ENCODE results near the gene CCDC137.

Gene CCDC137

DNA sequence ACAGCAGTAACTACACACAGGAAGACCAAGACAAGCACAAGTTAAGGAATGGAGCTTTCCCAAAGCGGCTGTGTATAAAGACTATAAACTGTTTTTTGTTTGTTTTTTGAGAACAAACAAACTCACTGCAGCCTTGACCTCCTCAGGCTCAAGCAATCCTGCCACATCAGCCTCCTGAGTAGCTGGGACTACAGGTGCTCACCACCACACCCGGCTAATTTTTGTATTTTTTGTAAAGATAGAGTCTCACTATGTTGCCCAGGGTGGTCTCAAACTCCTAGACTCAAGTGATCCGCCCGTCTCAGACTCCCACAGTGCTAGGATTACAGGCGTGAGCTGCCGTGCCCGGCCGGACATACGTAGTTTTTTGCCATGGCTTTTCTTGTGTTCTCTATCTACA lies 6.1 kb upstream of the CCDC137 start:
- no peak overlapping the region for H3K27ac ChIP-seq
- no peaks in the 10 kb centered on the region for H3K27me3 ChIP-seq
- no peak overlapping the region for H3K4me3 ChIP-seq (ENCODE audit: low read depth in 1 of 2, low read length in 1 of 2)
- peaks cover 7% of the 10 kb centered on the region for H3K36me3 ChIP-seq
- H3K4me1 ChIP-seq (ENCODE audit: control insufficient read depth in 1 of 2, insufficient read depth in 1 of 2, low read depth in 1 of 2, low read length in 1 of 2), result peaks cover 6% of the 10 kb centered on the region in 2 experiments
- no peaks in the 10 kb centered on the region for H3K9me3 ChIP-seq
- no peak for TF ChIP-seq CTCF (IDR thresholded peaks at IDR 0.05)

DNA sequence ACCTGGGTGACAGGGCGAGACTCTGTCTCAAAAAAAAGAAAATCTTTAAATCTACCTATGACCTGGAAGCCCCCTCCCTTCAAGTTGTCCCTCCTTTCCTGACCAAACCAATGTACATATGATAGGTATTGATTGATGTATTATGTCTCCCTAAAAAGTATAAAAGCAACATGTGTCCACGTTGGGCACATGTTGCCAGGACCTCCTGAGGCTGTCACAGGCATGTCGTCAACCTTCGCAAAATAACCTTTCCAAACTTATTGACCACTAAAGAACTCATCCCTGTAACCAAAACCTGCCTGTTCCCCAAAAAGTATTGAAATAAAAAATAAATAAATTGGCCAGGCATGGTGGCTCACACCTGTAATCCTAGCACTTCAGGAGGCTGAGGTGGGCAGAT lies 4.5 kb upstream of the CCDC137 start:
- Histone ChIP-seq H3K4me3 (ENCODE audit: low read depth in 1 of 2, low read length in 1 of 2) (no peak overlapping the region), H3K9me3 (no peaks in the 10 kb centered on the region), H3K4me1 (ENCODE audit: control insufficient read depth in 1 of 2, insufficient read depth in 1 of 2, low read depth in 1 of 2, low read length in 1 of 2) (peaks cover 14 to 15% of the 10 kb centered on the region in 2 experiments), H3K36me3 (peaks cover 7% of the 10 kb centered on the region), H3K27me3 (no peaks in the 10 kb centered on the region), H3K27ac (no peak overlapping the region)
- no peak for TF ChIP-seq CTCF (IDR thresholded peaks at IDR 0.05)

DNA sequence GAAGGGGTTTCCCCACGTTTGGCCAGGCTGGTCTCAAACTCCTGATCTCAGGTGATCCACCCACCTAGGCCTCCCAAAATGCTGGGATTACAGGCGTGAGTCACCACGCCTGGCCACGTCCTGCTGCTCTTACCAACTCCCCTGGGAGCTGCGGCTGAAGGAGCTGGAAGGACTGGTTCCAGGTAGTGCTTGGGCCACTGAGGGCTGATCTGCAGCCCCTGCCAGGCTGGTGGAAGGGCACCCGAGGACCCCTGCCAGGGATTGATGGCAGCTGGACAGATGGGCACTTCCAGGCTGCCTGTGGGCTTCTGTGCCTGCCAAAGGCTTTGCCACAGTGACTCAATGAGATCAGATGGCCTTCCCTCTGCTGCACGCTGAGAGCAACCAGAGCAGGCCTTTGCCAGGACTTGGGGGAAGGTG lies 2.5 kb upstream of the CCDC137 start:
- Histone ChIP-seq H3K4me1 (ENCODE audit: control insufficient read depth in 1 of 2, insufficient read depth in 1 of 2, low read depth in 1 of 2, low read length in 1 of 2) (peaks cover 28 to 30% of the 10 kb centered on the region in 2 experiments), H3K36me3 (peaks cover 10% of the 10 kb centered on the region), H3K4me3 (ENCODE audit: low read depth in 1 of 2, low read length in 1 of 2) (no peak overlapping the region), H3K27ac (no peak overlapping the region), H3K27me3 (no peaks in the 10 kb centered on the region), H3K9me3 (no peaks in the 10 kb centered on the region)
- TF ChIP-seq CTCF (IDR thresholded peaks at IDR 0.05), result no peak

DNA sequence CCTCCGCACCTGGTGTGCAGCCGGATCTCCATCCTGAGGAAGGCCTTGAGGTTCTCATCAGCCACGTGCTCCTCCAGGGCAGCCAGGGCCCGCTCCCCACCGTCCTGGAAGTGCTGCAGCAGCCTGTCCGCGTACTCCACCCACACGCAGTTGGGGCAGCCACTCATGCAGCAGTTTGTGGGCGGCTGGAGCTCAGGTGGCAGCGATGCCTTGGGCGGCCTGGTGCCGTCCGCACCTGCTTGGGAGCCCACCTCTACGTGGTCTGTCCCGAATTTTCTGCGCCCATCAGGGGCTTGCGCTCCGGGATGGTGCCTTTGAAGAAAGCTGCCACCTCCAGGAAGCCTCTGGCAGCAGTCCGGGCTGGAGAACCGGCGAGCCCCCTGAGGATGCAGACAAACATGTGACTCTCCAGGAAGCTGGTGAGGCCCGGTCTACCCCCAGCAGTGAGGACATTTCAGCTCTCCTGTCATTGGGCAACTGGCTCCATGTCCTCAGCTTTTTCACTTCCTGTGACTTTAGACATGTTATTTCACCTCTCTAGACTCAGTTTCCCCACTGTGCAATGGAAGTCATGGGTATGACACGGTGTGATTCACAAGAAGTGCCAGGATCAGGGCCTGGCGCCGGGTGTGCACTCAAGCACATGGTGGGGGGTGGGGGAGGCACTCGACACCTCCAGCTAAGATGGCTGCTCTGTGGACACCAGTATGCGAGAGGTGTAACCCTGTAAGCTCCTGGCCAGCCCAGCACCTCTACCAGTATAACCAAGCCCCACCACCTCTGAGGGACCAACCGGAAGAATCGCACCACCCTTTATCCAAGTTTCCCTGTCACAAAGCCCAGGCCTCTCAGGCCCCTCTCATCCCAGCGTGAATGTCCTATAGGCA lies 1.1 kb upstream of the CCDC137 start:
- TF ChIP-seq CTCF (IDR thresholded peaks at IDR 0.05), result no peak
- peaks cover 28 to 30% of the 10 kb centered on the region in 2 experiments for H3K4me1 ChIP-seq (ENCODE audit: control insufficient read depth in 1 of 2, insufficient read depth in 1 of 2, low read depth in 1 of 2, low read length in 1 of 2)

GRCh38 chr17:81666092-81666341 lies 520 bp upstream of the CCDC137 start:
- peaks cover 28 to 30% of the 10 kb centered on the region in 2 experiments for H3K4me1 ChIP-seq (ENCODE audit: control insufficient read depth in 1 of 2, insufficient read depth in 1 of 2, low read depth in 1 of 2, low read length in 1 of 2)
- H3K36me3 ChIP-seq, result peaks cover 27% of the 10 kb centered on the region
- no peaks in the 10 kb centered on the region for H3K27me3 ChIP-seq
- no peak for TF ChIP-seq CTCF (IDR thresholded peaks at IDR 0.05)
- peak overlapping the region; percentile 91 to 96 for H3K4me3 ChIP-seq (ENCODE audit: low read depth in 1 of 2, low read length in 1 of 2)
- peak overlapping the region; percentile 89 for H3K27ac ChIP-seq
- H3K9me3 ChIP-seq, result no peaks in the 10 kb centered on the region

More for the DNA sequence above, 1.1 kb upstream of the CCDC137 start:
- peak overlapping the region; percentile 91 to 96 for H3K4me3 ChIP-seq (ENCODE audit: low read depth in 1 of 2, low read length in 1 of 2)
- no peaks in the 10 kb centered on the region for H3K9me3 ChIP-seq
- peaks cover 23% of the 10 kb centered on the region for H3K36me3 ChIP-seq
- H3K27ac ChIP-seq, result peak overlapping the region; percentile 89
- no peaks in the 10 kb centered on the region for H3K27me3 ChIP-seq
